HepG2 (cell line): Measurements from ENCODE around the gene BCL2. TPM values are rescaled to one million over a fixed set of nuclear protein-coding genes. Genes with fewer than 3 reads are reported as not detected.

Experiments used
- ATAC-seq: fragments of 200-7000 bp; cut with Tn5 transposase; 3 replicates; pipeline ENCODE4 v1.9.1; 2020; ENCODE audit warnings: mild to moderate bottlenecking, moderate library complexity
- BruUV-seq: library from RNA; stranded (reverse); fragments of 400-500 nt; replicated peaks from 2 replicates; lab custom pipeline; 2021; lab: Mats Ljungman, UMichigan
- CTCF ChIA-PET: fragments of 300-600 bp; formaldehyde crosslinking; extraction: SDS; loops from one replicate; lab custom pipeline; 2021; ENCODE audit warnings: low total read pairs, inconsistent platforms, low intra/inter-chr PET ratio; lab: Yijun Ruan, JAX
- POLR2A ChIA-PET: fragments of 350-600 bp; sonication (Branson Sonifier 250); formaldehyde crosslinking; loops from one replicate; lab custom pipeline; 2020; ENCODE audit warnings: antibody characterized with exemption, inconsistent platforms; lab: Yijun Ruan, JAX
- DNase-seq: peaks from one replicate; pipeline ENCODE4 v3.0.0-alpha.2; 2015; ENCODE audit warnings: low spot score
- FAIRE-seq: peaks from 3 replicates; lab custom pipeline; 2011; peaks lifted over from hg19 to GRCh38; lab: Jason Lieb, UNC
- H2AFZ ChIP-seq: one replicate; pipeline ENCODE4 v1.6.1; 2011; ENCODE audit warnings: low read length, inconsistent platforms
- H3K27ac ChIP-seq: fragments of 300-600 bp; 3 replicates; pipeline ENCODE4 v1.8.0; 2011; ENCODE audit warnings: mixed run types, mild to moderate bottlenecking, mixed read lengths, low read length, inconsistent platforms; ENCODE audit not compliant: insufficient read depth; ENCODE audit errors: extremely low read length
- H3K27me3 ChIP-seq, 2 experiments: fragments of 200-600 bp in 1 of 2; 2 replicates in 1 of 2; 3 replicates in 1 of 2; pipeline versions ENCODE4 v1.6.0 to v1.8.0; 2011; ENCODE audit warnings: low read length in 2 of 2, mild to moderate bottlenecking in 2 of 2, moderate library complexity in 2 of 2, inconsistent platforms in 1 of 2; ENCODE audit not compliant: insufficient read depth in 2 of 2, control insufficient read depth in 1 of 2
- H3K36me3 ChIP-seq, 2 experiments: fragments of 200-600 bp in 1 of 2; replicated peaks in 1 of 2; 2 replicates in 1 of 2; 3 replicates in 1 of 2; pipeline versions ENCODE4 v1.5.1 to v1.8.0; 2011; ENCODE audit warnings: low read length in 2 of 2, inconsistent platforms in 1 of 2; ENCODE audit not compliant: insufficient read depth in 2 of 2, control insufficient read depth in 1 of 2
- H3K4me1 ChIP-seq: 2 replicates; pipeline ENCODE4 v1.5.1; 2012; ENCODE audit warnings: low read length, inconsistent platforms; ENCODE audit not compliant: insufficient read depth
- H3K4me2 ChIP-seq: 2 replicates; pipeline ENCODE4 v1.6.0; 2011; ENCODE audit warnings: low read depth, low read length, inconsistent platforms
- H3K4me3 ChIP-seq, 3 experiments: fragments of 200-600 bp in 1 of 3; sonication (generic), shearing (Covaris generic) in 1 of 3; replicated peaks in 1 of 3; 2 replicates each; pipeline ENCODE4 v1.5.1; 2011 to 2016; ENCODE audit warnings: low read length in 3 of 3, inconsistent platforms in 2 of 3, low read depth in 2 of 3, mild to moderate bottlenecking in 2 of 3, control low read depth in 1 of 3, mixed read lengths in 1 of 3; ENCODE audit not compliant: insufficient read depth in 1 of 3
- H3K79me2 ChIP-seq: one replicate; pipeline ENCODE4 v1.6.1; 2011; ENCODE audit warnings: low read length, inconsistent platforms; ENCODE audit not compliant: insufficient read depth
- H3K9ac ChIP-seq: 2 replicates; pipeline ENCODE4 v1.6.0; 2011; ENCODE audit warnings: mild to moderate bottlenecking, low read depth, low read length, inconsistent platforms; ENCODE audit not compliant: insufficient read depth
- H3K9me3 ChIP-seq: 2 replicates; pipeline ENCODE4 v1.5.1; 2012; ENCODE audit warnings: mild to moderate bottlenecking, low read length
- H4K20me1 ChIP-seq: 2 replicates; pipeline ENCODE4 v1.6.0; 2011; ENCODE audit warnings: inconsistent platforms, mild to moderate bottlenecking, low read length, moderate library complexity; ENCODE audit not compliant: insufficient read depth
- CBFB ChIP-seq: sonication (generic); formaldehyde crosslinking; IDR thresholded peaks from 2 replicates; pipeline ENCODE4 v1.4.0; 2020; ENCODE audit warnings: missing genetic modification reagents
- CHD4 ChIP-seq: fragments of 200-600 bp; sonication (generic); IDR thresholded peaks from 2 replicates; pipeline ENCODE4 v1.7.0; 2017; ENCODE audit warnings: mild to moderate bottlenecking, low read length, borderline replicate concordance
- CSRNP1 ChIP-seq: sonication (generic); formaldehyde crosslinking; IDR thresholded peaks from 2 replicates; pipeline ENCODE4 v1.8.1; 2023; ENCODE audit warnings: mild to moderate bottlenecking, missing genetic modification reagents
- DBP ChIP-seq: sonication (generic); formaldehyde crosslinking; IDR thresholded peaks from 2 replicates; pipeline ENCODE4 v1.4.0; 2020; ENCODE audit warnings: missing genetic modification reagents; ENCODE audit errors: not compliant biosample characterization
- E2F1 ChIP-seq: sonication (generic); formaldehyde crosslinking; IDR thresholded peaks from 2 replicates; pipeline ENCODE4 v1.5.0; 2020; ENCODE audit warnings: missing genetic modification reagents
- HNF1A ChIP-seq, 2 experiments: sonication (generic) in 1 of 2; formaldehyde crosslinking in 1 of 2; IDR thresholded peaks; 2 replicates each; pipeline versions ENCODE4 v1.4.0 to v1.6.1; 2016 to 2020; ENCODE audit warnings: borderline replicate concordance in 1 of 2, low read depth in 1 of 2, mild to moderate bottlenecking in 1 of 2, missing genetic modification reagents in 1 of 2
- JUND ChIP-seq: sonication (generic); formaldehyde crosslinking; IDR thresholded peaks from 2 replicates; pipeline ENCODE4 v1.8.0; 2022; ENCODE audit warnings: mild to moderate bottlenecking, missing genetic modification reagents
- NAIF1 ChIP-seq: sonication (generic); formaldehyde crosslinking; IDR thresholded peaks from 2 replicates; pipeline ENCODE4 v1.5.0; 2020; ENCODE audit warnings: mild to moderate bottlenecking, missing genetic modification reagents, borderline replicate concordance
- PHF20 ChIP-seq: sonication (generic); formaldehyde crosslinking; IDR thresholded peaks from 2 replicates; pipeline ENCODE4 v1.5.0; 2020; ENCODE audit warnings: mild to moderate bottlenecking, missing genetic modification reagents
- SP5 ChIP-seq: IDR thresholded peaks from 2 replicates; pipeline ENCODE4 v1.6.1; 2016; ENCODE audit warnings: low read depth, borderline replicate concordance
- ZNF547 ChIP-seq: sonication (generic); formaldehyde crosslinking; IDR thresholded peaks from 2 replicates; pipeline ENCODE4 v1.5.1; 2020; ENCODE audit warnings: mild to moderate bottlenecking, missing genetic modification reagents
- ZNF691 ChIP-seq: sonication (generic); formaldehyde crosslinking; IDR thresholded peaks from 2 replicates; pipeline ENCODE4 v1.4.0; 2020; ENCODE audit warnings: missing genetic modification reagents, low read depth, mild to moderate bottlenecking, borderline replicate concordance
- ZNF883 ChIP-seq: sonication (generic); formaldehyde crosslinking; IDR thresholded peaks from 2 replicates; pipeline ENCODE4 v1.5.1; 2020; ENCODE audit warnings: mild to moderate bottlenecking, missing genetic modification reagents; ENCODE audit errors: not compliant biosample characterization
- WGBS: methylation state at CpG from one replicate; pipeline ENCODE4 v1.1.6; 2017; ENCODE audit warnings: low lambda C conversion rate; 5-methylcytosine and 5-hydroxymethylcytosine counted together
- in situ Hi-C: cut with HindIII; loops from 2 replicates; pipeline ENCODE4 v1.10.0; 2017; ENCODE audit warnings: low pct_unique_long_range_greater_than_20kb; ENCODE audit not compliant: extremely low pct_ligation_motif_present
- intact Hi-C: fragments of 100-400 bp; cut with micrococcal nuclease; formaldehyde crosslinking; loops from one replicate; pipeline ENCODE4 v1.10.0; 2022; ENCODE audit not compliant: unreplicated experiment
- polyA plus RNA-seq, 8 experiments: library from polyadenylated mRNA; depleted of rRNA in 3 of 8; stranded (reverse) in 7 of 8; unstranded in 1 of 8; fragments of >200 nt; fragmentation: Illumina TruSeq in 4 of 8; extraction: Trizol in 4 of 8; gene quantifications; 2 replicates each; pipeline versions ENCODE4 v1.2.1 to v1.2.3, GENCODE V29; 2011 to 2016; ENCODE audit warnings: low read depth in 4 of 8, missing spikeins in 1 of 8, mixed read lengths in 1 of 8; ENCODE audit not compliant: insufficient read depth in 1 of 8
- total RNA-seq, 5 experiments: library from RNA; depleted of rRNA; stranded (reverse); fragments of >200 nt; fragmentation: Illumina TruSeq; extraction: Trizol; gene quantifications; 2 replicates each; pipeline ENCODE4 v1.2.3, GENCODE V29; 2016; ENCODE audit warnings: low read depth in 1 of 5

BCL2 gene
- total and polyA plus RNA-seq, 2 of the 13 experiments (the other 11 are each of a cell fraction or from before 2014, with no cell fraction given), result 0.07 to 0.53 TPM

- DNase-seq, result no peak
- POLR2A ChIA-PET, result no interaction called here
- Histone ChIP-seq H3K79me2 (no peaks in the 10 kb centered on the region), H3K27ac (no peak overlapping the region), H2AFZ (no peak overlapping the region), H4K20me1 (no peaks in the 10 kb centered on the region), H3K27me3 (peaks cover 3 to 69% of the 10 kb centered on the region in 2 experiments; a peak in 3 of 5 replicates), H3K36me3 (no peaks in the 10 kb centered on the region), H3K4me3 (no peak overlapping the region), H3K9me3 (no peaks in the 10 kb centered on the region), H3K9ac (no peak overlapping the region), H3K4me1 (no peaks in the 10 kb centered on the region), H3K4me2 (no peak overlapping the region)
- WGBS, result 38% methylated on average over 14 of the region's 14 CpGs
- CTCF ChIA-PET, result no interaction called here
- in situ Hi-C loops, result no loop called here
- intact Hi-C loops, result no loop called here
- no peak for TF ChIP-seq E2F1
- TF ChIP-seq ZNF547 (CRISPR knock-in tag), result no peak
- TF ChIP-seq SP5 (CRISPR knock-in tag), result no peak
- no peak for TF ChIP-seq CSRNP1 (CRISPR knock-in tag)
- TF ChIP-seq ZNF883 (CRISPR knock-in tag), result no peak
- TF ChIP-seq CHD4, result no peak
- no peak for TF ChIP-seq CBFB (CRISPR knock-in tag)
- no peak for TF ChIP-seq NAIF1 (CRISPR knock-in tag)
- TF ChIP-seq JUND (CRISPR knock-in tag), result no peak
- TF ChIP-seq ZNF691 (CRISPR knock-in tag), result no peak
- TF ChIP-seq DBP (CRISPR knock-in tag), result no peak
- no peak for TF ChIP-seq PHF20 (CRISPR knock-in tag)
- no peak for TF ChIP-seq HNF1A (IDR thresholded peaks at IDR 0.05; ENCODE audit: low read depth)
- TF ChIP-seq HNF1A (CRISPR knock-in tag; IDR thresholded peaks at IDR 0.05; ENCODE audit: borderline replicate concordance), result no peak
- no peak for ATAC-seq
- BruUV-seq, result no TSS peak
- no peak for FAIRE-seq
These were observed 170.9 kb downstream of the BCL2 start for GRCh38 chr18:63148449-63149301.
